IPS DF 19.7 (cell line): ENCODE measurements around the gene D2HGDH.
"Not testable (repeated sequence)": the region's sequence is repeated elsewhere in the genome, so short reads cannot be mapped to it uniquely, and the experiment has no call there.

ENCODE experiments used
- DNase-seq: peaks from one replicate; pipeline ENCODE4 v3.0.0-alpha.2; 2013; ENCODE audit warnings: low read depth, low spot score

The D2HGDH gene

DNA sequence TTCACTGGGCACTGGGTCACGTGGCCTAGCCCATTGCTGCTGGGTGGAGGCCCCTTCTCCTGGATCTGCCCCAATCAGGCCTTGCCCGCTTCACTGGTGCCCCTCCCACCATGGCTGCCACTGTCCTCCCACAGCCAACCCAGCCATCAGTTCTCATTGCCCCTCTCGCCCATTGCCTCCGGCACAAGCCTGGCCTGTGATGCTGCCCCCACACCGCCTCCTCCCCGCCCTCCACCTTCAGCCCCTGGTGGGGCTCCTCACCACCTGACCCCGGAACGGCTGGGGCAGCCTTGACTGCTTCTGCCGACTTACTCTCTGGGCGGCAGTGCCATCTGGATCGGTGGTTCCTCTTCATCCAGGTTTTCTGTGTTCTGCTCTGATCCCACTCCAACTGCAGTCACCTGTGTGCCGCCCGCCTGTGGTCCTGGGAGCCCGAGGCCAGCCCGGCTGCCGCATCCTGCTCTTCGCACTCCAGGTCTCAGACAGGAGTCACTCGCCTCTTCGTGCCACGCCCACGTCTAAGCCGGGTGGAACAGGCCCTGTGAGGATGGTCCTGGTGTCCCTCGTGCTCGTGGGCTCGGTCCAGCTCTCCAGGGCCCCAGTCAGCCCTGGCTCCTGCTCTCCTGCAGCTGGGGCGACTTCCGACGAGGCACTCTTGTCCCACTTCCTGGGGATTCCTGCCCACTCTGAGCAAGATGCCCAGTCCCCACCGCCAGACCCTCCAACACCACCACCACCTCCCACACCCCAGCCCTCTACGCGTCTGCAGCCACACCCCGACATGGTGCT, 14.2 kb downstream of the D2HGDH start:
- DNase-seq: no peak

- no peak for DNase-seq
Measured at GRCh38 chr2:241750076-241750840, 15.8 kb downstream of the D2HGDH start.

DNA sequence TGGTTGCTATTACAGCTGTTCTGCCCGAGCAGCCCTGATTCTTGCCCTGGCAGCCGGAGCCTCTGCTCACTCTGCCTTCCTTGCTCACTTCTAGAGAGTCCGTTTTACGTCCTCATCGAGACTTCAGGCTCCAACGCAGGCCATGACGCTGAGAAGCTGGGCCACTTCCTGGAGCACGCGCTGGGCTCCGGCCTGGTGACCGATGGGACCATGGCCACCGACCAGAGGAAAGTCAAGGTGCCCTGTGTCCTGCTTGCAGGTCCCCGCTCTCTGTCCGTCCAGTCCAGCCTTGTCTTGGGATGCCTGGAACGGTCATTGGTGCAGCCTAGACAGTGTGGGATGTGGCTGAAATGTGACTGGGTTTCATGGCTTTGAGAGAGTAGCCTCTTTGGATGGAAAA, 16.7 kb downstream of the D2HGDH start:
- DNase-seq: no peak

GRCh38 chr2:241751776-241752175, 17.3 kb downstream of the D2HGDH start:
- DNase-seq: no peak

- DNase-seq: no peak
Measured at GRCh38 chr2:241752253-241752652, 17.8 kb downstream of the D2HGDH start.

DNA sequence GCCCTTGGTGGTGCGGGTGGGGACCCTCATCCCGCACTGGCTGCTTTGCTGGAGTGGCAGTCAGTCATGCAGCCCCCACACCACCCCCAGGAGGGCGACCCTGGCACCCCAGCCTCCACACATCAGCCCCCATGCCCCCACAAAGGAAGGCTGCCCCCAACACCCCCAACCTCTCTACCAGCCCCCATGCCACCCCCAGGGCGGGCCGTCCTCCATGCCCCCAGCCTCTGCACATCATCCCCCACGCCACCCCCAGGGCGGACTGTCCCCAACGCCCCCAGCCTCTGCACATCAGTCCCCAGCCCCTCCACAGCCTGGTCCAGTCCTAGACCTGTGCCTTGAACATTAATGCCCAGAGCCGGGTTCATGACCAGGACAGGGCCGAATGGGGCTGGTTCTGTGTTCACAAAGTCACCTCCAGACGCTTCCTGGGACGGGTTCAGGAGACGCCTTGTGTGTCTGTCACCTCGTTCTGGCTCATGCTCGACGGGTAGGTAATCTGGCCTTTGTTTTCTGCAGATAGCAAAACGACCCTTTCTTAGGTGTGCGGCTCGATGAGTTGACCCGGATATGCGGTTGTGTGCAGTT, 18.4 kb downstream of the D2HGDH start:
- DNase-seq: no peak

DNA sequence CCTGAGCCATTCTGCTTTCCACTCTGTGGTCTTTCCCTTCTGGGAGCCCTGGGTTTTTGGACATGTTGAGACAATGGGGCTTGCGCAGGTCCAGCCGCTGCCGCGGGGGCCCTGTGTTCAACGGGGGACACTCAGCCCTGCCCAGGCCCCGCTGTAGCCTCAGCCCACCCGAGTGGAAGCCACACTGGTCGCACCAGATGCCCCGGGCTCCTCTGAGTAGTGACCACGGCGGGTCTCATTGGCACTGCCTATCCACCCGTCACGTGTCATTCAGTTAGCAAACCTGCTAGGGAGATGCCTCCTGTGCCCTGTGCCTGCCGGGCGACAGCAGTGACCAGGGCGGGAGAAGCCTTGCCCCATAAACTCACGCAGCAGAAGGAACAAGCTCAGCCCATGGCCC, 19.1 kb downstream of the D2HGDH start:
- DNase-seq: no peak

DNA sequence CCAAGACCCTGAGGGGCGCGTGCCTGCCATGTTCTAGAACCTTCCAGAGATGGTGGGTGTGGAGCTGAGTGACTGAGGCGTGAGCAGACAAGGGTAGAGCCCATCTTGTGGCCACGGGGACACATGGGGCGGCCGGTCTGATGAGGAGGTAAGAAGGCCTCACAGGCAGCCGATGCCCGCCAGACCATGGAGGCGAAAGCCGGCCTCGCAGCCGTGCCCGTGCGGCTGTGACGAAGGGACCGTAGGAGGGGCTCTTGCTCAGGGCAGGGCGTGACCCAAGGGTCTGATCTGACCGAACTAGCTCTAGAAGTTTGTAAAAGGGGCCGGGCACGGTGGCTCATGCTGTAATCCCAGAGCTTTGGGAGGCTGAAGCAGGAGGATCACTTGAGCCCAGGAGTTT, 19.6 kb downstream of the D2HGDH start:
- no peak for DNase-seq

DNA sequence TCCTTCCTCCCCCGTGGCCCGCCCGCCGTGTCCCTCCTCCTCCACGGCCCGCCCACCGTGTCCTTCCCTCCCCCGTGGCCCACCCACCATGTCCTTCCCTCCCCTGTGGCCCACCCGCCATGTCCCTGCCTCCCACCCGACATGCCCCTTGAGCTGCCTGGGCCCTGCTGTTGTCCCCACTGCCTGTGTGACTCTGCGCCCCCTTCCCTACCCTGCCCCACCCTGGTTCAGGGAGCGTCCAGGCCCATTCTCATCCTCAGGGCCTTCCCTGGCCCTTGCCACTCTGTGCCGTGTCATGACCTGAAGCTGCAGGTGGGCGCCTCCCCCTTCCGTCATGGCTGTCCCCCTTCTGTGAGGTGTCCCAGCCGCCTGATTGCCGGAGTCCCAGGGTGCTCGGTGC, 20.7 kb downstream of the D2HGDH start:
- no peak for DNase-seq

DNA sequence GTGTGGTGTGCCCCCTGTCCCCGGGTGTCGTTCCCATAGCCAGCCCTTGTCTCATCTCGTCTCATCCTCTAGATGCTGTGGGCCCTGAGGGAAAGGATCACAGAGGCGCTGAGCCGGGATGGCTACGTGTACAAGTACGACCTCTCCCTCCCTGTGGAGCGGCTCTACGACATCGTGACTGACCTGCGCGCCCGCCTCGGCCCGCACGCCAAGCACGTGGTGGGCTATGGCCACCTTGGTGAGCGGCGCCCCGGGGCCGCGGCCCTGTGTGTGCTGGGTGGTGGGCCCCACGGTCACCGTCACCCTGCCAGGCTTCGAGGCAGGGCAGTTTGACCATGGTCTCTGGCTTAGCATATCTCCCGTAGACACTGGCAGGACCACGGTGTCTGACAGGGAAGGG, 21.3 kb downstream of the D2HGDH start:
- no peak for DNase-seq

GRCh38 chr2:241759067-241759807, 24.8 kb downstream of the D2HGDH start:
- no peak for DNase-seq

DNA sequence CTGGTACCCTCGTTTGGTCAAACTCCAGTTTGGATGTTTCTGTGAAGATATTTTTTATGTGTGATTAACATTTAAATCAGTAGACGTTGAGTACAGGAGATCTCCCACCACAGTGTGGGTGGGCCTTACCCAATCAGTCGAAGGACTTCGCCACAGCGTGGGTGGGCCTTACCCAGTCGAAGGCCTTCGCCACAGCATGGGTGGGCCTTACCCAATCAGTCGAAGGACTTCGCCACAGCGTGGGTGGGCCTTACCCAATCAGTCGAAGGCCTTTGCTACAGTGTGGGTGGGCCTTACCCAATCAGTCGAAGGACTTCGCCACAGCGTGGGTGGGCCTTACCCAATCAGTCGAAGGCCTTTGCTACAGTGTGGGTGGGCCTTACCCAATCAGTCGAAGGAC, 25.5 kb downstream of the D2HGDH start:
- not testable (repeated sequence) for DNase-seq

GRCh38 chr2:241760301-241760771, 25.9 kb downstream of the D2HGDH start:
- no peak for DNase-seq

- DNase-seq: no peak
Measured at GRCh38 chr2:241762321-241762932, 28.0 kb downstream of the D2HGDH start.

DNA sequence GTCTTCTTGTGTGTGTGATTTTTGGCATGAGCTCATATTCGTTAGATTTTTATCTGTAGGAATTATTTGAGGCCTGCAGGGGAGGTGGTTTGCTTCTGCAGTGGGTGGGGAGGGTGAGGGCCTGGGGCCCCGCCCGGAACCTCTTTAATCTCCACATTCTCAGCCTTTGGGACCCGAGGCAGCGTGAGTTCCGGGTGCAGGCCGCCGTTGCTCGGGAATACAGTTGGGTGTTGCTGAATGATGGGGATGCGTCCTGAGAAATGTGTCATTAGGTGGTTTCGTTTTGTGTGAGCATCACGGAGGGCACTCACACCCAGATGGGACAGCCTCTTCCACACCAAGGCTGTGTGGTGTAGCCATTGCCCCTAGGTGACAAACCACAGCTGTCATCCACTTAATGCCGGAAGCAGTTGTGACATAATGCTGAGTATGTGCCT, 28.5 kb downstream of the D2HGDH start:
- DNase-seq: no peak

GRCh38 chr2:241763551-241764274, 29.3 kb downstream of the D2HGDH start:
- no peak for DNase-seq

- DNase-seq: no peak
Measured at GRCh38 chr2:241764275-241765241, 30.1 kb downstream of the D2HGDH start.

GRCh38 chr2:241767464-241768250, 33.2 kb downstream of the D2HGDH start:
- DNase-seq: no peak

- no peak for DNase-seq
Measured at GRCh38 chr2:241768251-241768711, 33.9 kb downstream of the D2HGDH start.
